Type B pancreatic cell (in vitro differentiated cells): Measurements from ENCODE around the gene FBLN2. TPM values are rescaled to one million over a fixed set of nuclear protein-coding genes. Genes with fewer than 3 reads are reported as not detected.

Experiments
- DNase-seq: peaks from one replicate; pipeline ENCODE4 v3.0.0; 2021; ENCODE audit warnings: mixed read lengths; ENCODE audit not compliant: unreplicated experiment; ENCODE audit errors: extremely low spot score
- H3K27ac Mint-ChIP-seq: 2 replicates; pipeline ENCODE4 v1.8.0; 2021; ENCODE audit warnings: mild to moderate bottlenecking, mixed read lengths
- H3K27me3 Mint-ChIP-seq: 2 replicates; pipeline ENCODE4 v1.8.0; 2021; ENCODE audit warnings: mixed read lengths
- H3K36me3 Mint-ChIP-seq: 2 replicates; pipeline ENCODE4 v1.8.0; 2021; ENCODE audit warnings: mixed read lengths
- H3K4me1 Mint-ChIP-seq: one replicate; pipeline ENCODE4 v1.8.0; 2021; ENCODE audit warnings: mixed read lengths; ENCODE audit not compliant: unreplicated experiment
- H3K4me3 Mint-ChIP-seq: 2 replicates; pipeline ENCODE4 v1.8.0; 2021; ENCODE audit warnings: mild to moderate bottlenecking, mixed read lengths
- H3K9me3 Mint-ChIP-seq: 2 replicates; pipeline ENCODE4 v1.8.0; 2021; ENCODE audit warnings: mixed read lengths
- CTCF ChIP-seq: fragments of 200-600 bp; sonication (generic); conservative IDR thresholded peaks from 2 replicates; pipeline ENCODE4 v1.5.0; 2021; ENCODE audit warnings: antibody characterized with exemption, mild to moderate bottlenecking
- total RNA-seq: library from RNA; stranded (reverse); gene quantifications from 2 replicates; pipeline ENCODE4 v1.2.1, GENCODE V29; 2021; ENCODE audit warnings: low replicate concordance

FBLN2 gene
- total RNA-seq, 1 donor from 2014 or later: 67.6 TPM

- no peak for TF ChIP-seq CTCF
- Mint-ChIP-seq H3K36me3 (no peaks in the 10 kb centered on the region), H3K4me3 (no peak overlapping the region), H3K4me1 (no peaks in the 10 kb centered on the region), H3K9me3 (no peaks in the 10 kb centered on the region), H3K27me3 (peaks cover 20% of the 10 kb centered on the region), H3K27ac (no peak overlapping the region)
- no peak for DNase-seq
Observed at GRCh38 chr3:13677272-13677671, 128.3 kb downstream of the FBLN2 start.

- H3K4me3 Mint-ChIP-seq: peak overlapping the region; percentile 24
- H3K4me1 Mint-ChIP-seq: peaks cover 3% of the 10 kb centered on the region
- no peak for TF ChIP-seq CTCF
- no peaks in the 10 kb centered on the region for H3K36me3 Mint-ChIP-seq
- peaks cover 3% of the 10 kb centered on the region for H3K27me3 Mint-ChIP-seq
- no peaks in the 10 kb centered on the region for H3K9me3 Mint-ChIP-seq
- no peak overlapping the region for H3K27ac Mint-ChIP-seq
- DNase-seq: no peak
Observed at GRCh38 chr3:13681931-13682330, 133.0 kb downstream of the FBLN2 start.

GRCh38 chr3:13682331-13683013 lies 133.5 kb downstream of the FBLN2 start:
- peaks cover 3% of the 10 kb centered on the region for H3K27me3 Mint-ChIP-seq
- H3K4me3 Mint-ChIP-seq: no peak overlapping the region
- H3K4me1 Mint-ChIP-seq: peaks cover 7% of the 10 kb centered on the region
- no peaks in the 10 kb centered on the region for H3K36me3 Mint-ChIP-seq
- TF ChIP-seq CTCF: no peak
- DNase-seq: no peak
- no peaks in the 10 kb centered on the region for H3K9me3 Mint-ChIP-seq
- no peak overlapping the region for H3K27ac Mint-ChIP-seq

- no peak overlapping the region for H3K4me3 Mint-ChIP-seq
- no peaks in the 10 kb centered on the region for H3K36me3 Mint-ChIP-seq
- no peak for DNase-seq
- peaks cover 9% of the 10 kb centered on the region for H3K27me3 Mint-ChIP-seq
- no peaks in the 10 kb centered on the region for H3K9me3 Mint-ChIP-seq
- H3K27ac Mint-ChIP-seq: peak overlapping the region; percentile 39
- peaks cover 8% of the 10 kb centered on the region for H3K4me1 Mint-ChIP-seq
- no peak for TF ChIP-seq CTCF
Observed at GRCh38 chr3:13683288-13683687, 134.4 kb downstream of the FBLN2 start.

- Mint-ChIP-seq H3K4me3 (no peak overlapping the region), H3K27me3 (peaks cover 9% of the 10 kb centered on the region), H3K36me3 (no peaks in the 10 kb centered on the region), H3K27ac (peak overlapping the region; percentile 39), H3K4me1 (peaks cover 8% of the 10 kb centered on the region), H3K9me3 (no peaks in the 10 kb centered on the region)
- no peak for TF ChIP-seq CTCF
- DNase-seq: no peak
Observed at GRCh38 chr3:13683772-13684171, 134.8 kb downstream of the FBLN2 start.
